Activated CD8-positive, alpha-beta memory T cell treated with anti-CD3 and anti-CD28 coated beads for 24 hours (primary cell): ENCODE data around the gene CDKN2D.

Source experiments
- DNase-seq: peaks from one replicate; pipeline ENCODE4 v3.0.0-alpha.2; 2020

CDKN2D gene

GRCh38 chr19:10519421-10519820 lies 49.4 kb downstream of the CDKN2D start:
- no peak for DNase-seq

- DNase-seq: no peak
Measured at GRCh38 chr19:10518444-10519361, 50.1 kb downstream of the CDKN2D start.

- DNase-seq: no peak
Measured at GRCh38 chr19:10517760-10518443, 50.9 kb downstream of the CDKN2D start.

GRCh38 chr19:10517361-10517759 lies 51.4 kb downstream of the CDKN2D start, which contains the start of gene S1PR5:
S1PR5 (minus strand) TSS chr19:10517447; CDS start chr19:10515011, 2,436 bp downstream.
- no peak for DNase-seq

- DNase-seq: no peak
Measured at GRCh38 chr19:10516671-10517286, 52.0 kb downstream of the CDKN2D start.
